T-helper 2 cell treated with Interferon-gamma antibody and Interleukin-4, amounts not matched to agents 5 μg/mL and 100 μg/mL, for 36 hours (primary cell): Measurements from ENCODE around the gene SLITRK1.

Source experiments
- DNase-seq: peaks from one replicate; pipeline ENCODE4 v3.0.0; 2021; ENCODE audit warnings: low spot score
- H3K27ac Mint-ChIP-seq: one replicate; pipeline ENCODE4 v1.8.0; 2021; ENCODE audit warnings: mild to moderate bottlenecking, mixed read lengths
- H3K27me3 Mint-ChIP-seq: one replicate; pipeline ENCODE4 v1.8.0; 2021; ENCODE audit warnings: low read depth, mixed read lengths
- H3K36me3 Mint-ChIP-seq: one replicate; pipeline ENCODE4 v1.8.0; 2021; ENCODE audit warnings: low read depth, mixed read lengths
- H3K4me1 Mint-ChIP-seq: one replicate; pipeline ENCODE4 v1.8.0; 2021; ENCODE audit warnings: low read depth, mixed read lengths
- H3K4me3 Mint-ChIP-seq: one replicate; pipeline ENCODE4 v1.8.0; 2022; ENCODE audit warnings: mild to moderate bottlenecking, moderate library complexity, mixed read lengths
- H3K9me3 Mint-ChIP-seq: one replicate; pipeline ENCODE4 v1.8.0; 2021; ENCODE audit warnings: mixed read lengths

SLITRK1 gene

DNA sequence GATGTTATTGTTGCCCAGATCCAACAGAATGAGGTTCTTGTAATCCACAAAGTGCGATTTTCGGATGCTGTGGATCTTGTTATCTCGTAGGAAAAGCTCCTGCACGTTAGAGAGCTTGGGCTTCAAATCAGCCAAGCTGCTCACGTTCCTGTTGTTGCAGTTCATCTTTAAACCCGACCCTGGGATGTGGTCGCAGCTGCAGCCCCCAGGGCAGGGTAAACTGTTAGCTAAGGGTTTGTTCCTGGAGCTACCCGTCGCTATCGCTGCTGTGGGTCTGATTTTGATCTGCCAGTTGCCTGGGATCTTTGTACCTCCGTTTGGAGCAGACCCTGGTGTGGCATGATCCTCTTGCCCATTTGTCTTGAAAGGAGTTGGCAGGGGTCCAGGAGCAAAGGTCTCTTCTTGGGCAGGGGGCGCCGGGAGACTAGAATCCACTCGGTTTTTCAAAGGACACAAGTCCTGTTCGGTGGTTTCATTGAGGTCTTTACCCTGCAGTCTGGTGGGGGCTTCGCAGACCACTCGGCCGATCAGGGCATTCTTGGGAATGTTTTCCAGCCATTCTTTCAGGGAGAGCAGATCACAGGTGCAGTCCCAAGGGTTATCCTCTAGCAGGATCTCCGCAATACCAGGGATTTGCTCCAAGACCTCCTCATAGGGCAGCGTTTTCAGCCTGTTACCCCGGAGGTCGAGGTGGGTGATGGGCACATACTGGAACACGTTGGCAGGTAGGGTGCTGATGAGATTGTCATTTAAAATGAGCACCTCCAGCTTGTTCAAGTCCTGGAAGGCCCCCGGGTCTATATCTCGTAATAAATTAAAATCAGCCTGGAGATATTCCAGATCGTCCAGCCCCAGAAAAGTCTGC lies 1.8 kb downstream of the SLITRK1 start:
- H3K4me3 Mint-ChIP-seq = no peak overlapping the region

DNA sequence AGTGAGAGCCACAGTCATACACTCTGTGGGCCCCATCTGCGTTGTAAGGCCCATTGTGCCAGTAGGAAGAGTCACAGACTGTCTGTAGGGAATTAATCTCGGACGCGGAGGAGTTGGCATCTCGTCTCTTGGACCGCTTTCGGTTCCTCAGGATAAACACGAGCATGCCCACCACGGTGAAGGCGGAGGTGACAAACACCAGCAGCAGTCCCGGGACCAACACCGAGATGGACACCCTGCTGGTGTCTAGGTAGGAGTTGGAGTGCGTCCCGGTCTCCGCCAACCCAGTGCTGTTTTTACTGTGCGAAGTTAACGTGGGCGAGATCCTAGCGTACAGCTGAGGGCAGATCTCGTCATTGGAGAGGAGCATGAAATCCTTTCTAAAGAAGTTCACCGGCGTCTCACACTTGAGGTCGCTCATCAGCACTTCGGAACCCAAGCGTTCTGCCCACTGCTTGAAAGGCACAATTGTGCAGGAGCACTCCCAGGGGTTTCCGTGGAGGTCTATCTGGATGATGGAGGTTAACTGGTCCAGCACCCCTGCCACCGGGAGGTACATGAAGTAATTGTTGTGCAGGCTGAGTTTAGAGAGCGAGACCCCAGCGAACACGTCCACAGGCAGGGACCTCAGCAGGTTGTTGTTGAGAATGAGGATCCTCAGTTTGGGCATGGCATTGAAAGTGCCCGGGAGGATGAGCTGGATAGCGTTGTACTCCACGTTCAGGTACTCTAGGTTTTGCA lies 2.7 kb downstream of the SLITRK1 start:
- Mint-ChIP-seq H3K4me1 (peaks cover 6% of the 10 kb centered on the region), H3K4me3 (no peak overlapping the region), H3K27me3 (peaks cover 46% of the 10 kb centered on the region), H3K27ac (no peak overlapping the region), H3K36me3 (no peaks in the 10 kb centered on the region), H3K9me3 (peaks cover 11% of the 10 kb centered on the region)
- DNase-seq = no peak

More for the DNA sequence above, 1.8 kb downstream of the SLITRK1 start:
- H3K27ac Mint-ChIP-seq = no peak overlapping the region
- no peaks in the 10 kb centered on the region for H3K36me3 Mint-ChIP-seq
- peaks cover 6% of the 10 kb centered on the region for H3K4me1 Mint-ChIP-seq
- no peak for DNase-seq
- H3K9me3 Mint-ChIP-seq = peaks cover 8% of the 10 kb centered on the region
- H3K27me3 Mint-ChIP-seq = peaks cover 46% of the 10 kb centered on the region

DNA sequence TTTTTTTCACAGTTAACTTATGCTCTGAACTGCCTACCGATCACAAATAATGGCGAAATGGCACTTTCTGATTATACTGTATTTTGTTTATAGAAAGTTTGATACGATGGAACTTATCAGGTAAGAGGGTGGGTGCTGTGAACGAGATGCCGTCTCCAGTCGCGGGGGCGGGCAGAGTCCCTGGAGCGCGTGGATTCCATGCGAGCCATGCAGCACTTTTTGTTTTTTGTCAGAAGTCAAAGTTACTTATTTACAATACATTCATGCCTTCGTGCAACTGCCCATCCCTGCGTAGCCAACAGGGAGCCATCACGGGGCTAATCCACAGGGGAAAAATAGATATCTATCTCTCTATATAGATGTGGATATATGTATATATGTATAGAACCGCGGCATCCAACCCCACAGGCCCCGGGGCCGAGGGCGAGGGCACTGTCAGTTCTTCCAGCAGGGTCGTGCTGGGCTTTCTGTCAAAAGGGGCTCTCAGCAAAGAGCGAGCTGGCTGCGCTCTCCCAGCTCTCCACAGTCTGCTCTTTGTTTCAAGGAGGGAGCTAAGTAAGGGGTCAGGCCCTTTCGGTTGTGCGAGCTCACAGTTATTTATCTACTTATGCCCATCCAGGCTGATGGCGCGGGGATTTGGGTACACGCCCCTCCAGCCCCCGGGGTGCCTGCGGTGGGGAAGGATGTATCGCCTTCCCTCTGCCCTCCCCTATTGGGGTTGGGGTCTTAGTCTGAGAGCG lies 3.4 kb downstream of the SLITRK1 start:
- Mint-ChIP-seq H3K27me3 (peaks cover 45% of the 10 kb centered on the region), H3K4me1 (peaks cover 6% of the 10 kb centered on the region), H3K4me3 (no peak overlapping the region), H3K36me3 (no peaks in the 10 kb centered on the region), H3K27ac (no peak overlapping the region), H3K9me3 (peaks cover 11% of the 10 kb centered on the region)
- no peak for DNase-seq

DNA sequence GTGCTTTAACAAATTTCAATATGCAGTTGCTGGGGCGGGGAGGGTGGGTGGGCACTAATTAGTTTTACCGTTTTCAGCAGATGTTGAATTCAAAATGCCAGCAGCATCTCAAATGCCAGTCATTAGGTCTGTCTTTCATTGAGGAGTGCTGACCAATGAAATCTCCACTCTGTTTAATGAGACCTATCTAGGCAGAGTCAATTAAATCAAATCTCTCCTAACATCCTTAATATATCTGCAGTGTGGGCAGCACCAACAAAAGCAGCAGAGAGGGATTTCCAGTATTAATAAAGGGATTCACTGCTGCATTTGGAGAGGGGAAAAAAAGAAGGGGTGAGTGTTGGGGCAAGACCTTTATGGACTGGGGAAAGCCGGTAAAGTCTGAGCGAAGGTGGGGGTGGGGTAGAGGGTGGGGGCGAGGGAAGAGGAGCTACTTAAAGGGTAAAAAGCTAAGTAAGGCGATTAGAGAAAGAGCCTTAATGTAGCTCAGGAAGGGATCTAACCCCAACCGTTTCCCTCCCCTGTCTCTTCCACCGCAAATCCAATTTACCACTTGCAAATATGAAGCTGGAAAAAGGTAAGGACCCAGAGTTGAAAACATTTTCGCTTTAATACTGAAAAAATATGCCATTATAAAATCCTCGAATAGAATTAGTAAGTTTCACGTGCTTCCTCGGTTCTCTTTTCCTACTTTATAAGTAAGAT lies 4.5 kb downstream of the SLITRK1 start:
- Mint-ChIP-seq H3K27ac (no peak overlapping the region), H3K9me3 (peaks cover 11% of the 10 kb centered on the region), H3K4me3 (no peak overlapping the region), H3K4me1 (peaks cover 6% of the 10 kb centered on the region), H3K27me3 (peaks cover 39% of the 10 kb centered on the region), H3K36me3 (no peaks in the 10 kb centered on the region)
- no peak for DNase-seq

DNA sequence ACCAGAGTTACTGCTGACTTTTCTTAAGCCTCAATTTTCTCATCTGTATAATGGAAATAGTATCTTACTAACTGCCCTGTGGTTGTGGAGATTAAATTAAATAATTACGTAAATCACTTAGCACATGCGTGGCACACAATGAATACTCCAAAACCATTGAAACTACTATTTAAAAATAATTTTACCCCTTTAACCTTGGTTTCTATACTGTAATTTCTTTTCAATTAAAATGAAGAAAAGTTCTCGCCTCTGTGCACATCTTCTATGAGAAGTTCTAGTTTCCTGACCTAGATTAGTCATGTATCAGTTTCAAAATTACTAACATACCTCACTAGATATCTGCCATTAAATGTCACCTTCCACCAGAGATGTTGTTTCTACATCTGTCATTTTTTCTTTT lies 5.7 kb downstream of the SLITRK1 start:
- no peak for DNase-seq
- Mint-ChIP-seq H3K9me3 (peaks cover 15% of the 10 kb centered on the region), H3K4me1 (peaks cover 6% of the 10 kb centered on the region), H3K27me3 (peaks cover 30% of the 10 kb centered on the region), H3K36me3 (no peaks in the 10 kb centered on the region), H3K4me3 (no peak overlapping the region), H3K27ac (no peak overlapping the region)

DNA sequence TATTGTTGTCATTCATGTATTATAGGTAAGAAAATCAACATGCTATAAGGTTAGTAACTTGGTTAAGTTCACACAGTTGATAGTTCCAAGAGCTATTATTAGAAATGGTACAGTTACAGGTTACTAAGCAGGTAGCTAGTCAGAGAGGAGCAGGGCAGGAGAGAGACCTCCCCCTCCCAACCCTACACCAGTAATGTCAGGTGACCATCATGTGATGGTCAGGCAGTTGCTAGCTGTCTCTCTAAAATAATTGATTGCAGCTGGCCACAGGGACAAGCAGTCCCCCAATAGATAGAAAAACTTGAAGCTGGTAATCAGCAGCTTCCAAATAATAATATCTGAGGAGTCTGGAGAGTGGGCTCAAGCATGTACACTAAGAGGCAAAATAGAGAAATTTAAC lies 14.6 kb downstream of the SLITRK1 start:
- H3K27ac Mint-ChIP-seq = no peak overlapping the region
- H3K4me3 Mint-ChIP-seq = no peak overlapping the region
- no peaks in the 10 kb centered on the region for H3K4me1 Mint-ChIP-seq

DNA sequence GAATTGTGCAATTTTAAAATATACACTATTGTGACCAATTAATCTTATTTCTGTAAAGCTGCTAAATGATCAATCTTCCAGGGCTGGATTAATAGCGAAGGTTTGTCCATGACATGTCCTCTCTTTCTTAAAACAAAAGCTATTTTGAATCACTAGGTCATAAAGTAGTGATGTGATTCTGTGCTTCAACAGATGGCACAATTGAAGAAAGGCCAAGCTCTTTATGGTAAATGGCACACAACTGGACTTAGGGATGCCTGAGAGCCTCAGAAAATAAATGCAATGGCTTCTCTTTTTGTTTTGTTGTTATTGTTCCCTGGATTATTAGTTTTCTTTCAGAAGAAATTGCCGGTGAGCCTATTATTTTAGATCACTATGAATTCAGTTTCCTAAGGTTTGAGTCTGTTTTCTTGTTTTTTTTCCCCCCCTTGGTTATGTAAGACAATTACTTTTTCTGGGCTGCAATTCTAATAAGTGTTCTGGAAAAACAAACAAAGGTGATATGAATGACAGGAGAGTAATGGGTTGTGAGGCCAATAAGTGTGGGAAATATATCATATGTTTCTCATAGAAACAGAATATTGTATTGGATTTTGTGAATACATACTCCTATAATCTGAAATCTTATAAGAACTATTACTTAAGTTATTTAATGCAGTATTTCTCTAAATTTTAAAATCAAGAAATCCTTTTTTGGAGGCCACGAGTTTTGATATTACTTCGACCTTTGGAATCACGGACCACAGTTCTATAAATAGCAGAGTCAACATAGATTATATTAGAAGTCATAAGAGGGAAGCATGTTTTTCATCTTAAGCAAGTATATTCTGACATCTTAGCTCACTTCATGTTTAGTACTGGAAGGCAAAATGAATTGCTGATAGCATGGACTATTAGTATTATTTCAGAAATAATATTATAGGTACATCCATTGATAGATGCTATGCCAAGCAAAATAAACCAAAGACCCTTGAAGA lies 16.8 kb downstream of the SLITRK1 start:
- no peaks in the 10 kb centered on the region for H3K36me3 Mint-ChIP-seq
- H3K9me3 Mint-ChIP-seq = peaks cover 4% of the 10 kb centered on the region
- H3K27ac Mint-ChIP-seq = no peak overlapping the region
- H3K27me3 Mint-ChIP-seq = no peaks in the 10 kb centered on the region
- no peaks in the 10 kb centered on the region for H3K4me1 Mint-ChIP-seq
- no peak for DNase-seq
- H3K4me3 Mint-ChIP-seq = no peak overlapping the region

More for the DNA sequence above, 14.6 kb downstream of the SLITRK1 start:
- Mint-ChIP-seq H3K36me3 (no peaks in the 10 kb centered on the region), H3K27me3 (no peaks in the 10 kb centered on the region), H3K9me3 (peaks cover 7% of the 10 kb centered on the region)
- no peak for DNase-seq

DNA sequence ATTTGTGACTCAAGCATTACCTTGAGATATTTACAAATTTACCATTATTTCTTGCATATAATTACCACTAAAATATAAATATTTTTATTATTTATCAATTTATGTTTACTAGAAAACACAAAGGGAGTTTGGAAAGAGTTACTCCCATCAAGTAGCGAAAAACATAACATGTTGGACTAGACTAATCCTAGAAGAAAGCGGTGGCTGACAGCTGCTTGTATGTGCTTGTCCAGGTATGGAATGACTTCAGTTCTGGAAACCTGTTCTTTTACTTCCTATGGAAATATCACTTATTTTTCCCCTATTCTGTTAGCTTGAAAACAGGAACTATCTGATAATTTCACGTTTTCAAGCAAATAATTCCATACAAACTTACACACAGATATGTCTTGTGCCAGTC lies 28.5 kb downstream of the SLITRK1 start:
- Mint-ChIP-seq H3K36me3 (no peaks in the 10 kb centered on the region), H3K4me1 (no peaks in the 10 kb centered on the region), H3K9me3 (no peaks in the 10 kb centered on the region), H3K4me3 (no peak overlapping the region), H3K27ac (no peak overlapping the region), H3K27me3 (no peaks in the 10 kb centered on the region)
- no peak for DNase-seq

DNA sequence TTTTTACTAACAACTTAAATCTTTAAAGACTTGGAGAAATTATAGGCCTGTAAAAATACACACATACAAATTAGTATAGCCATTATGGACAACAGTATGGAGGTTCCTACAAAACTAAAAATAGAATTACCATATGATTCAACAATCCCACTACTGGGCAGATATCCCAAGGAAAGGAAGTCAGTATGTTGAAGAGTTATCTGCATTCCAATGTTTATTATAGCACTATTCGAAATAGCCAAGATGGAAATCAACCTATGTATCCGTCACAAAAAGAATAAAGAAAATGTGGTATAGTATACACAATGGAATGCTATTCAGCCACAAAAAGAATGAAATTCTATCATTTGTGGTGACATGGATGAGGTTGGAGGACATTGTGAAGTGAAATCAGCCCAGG lies 37.2 kb downstream of the SLITRK1 start:
- DNase-seq = no peak
- Mint-ChIP-seq H3K9me3 (peaks cover 21% of the 10 kb centered on the region), H3K4me3 (no peak overlapping the region), H3K27me3 (no peaks in the 10 kb centered on the region), H3K4me1 (no peaks in the 10 kb centered on the region), H3K36me3 (no peaks in the 10 kb centered on the region), H3K27ac (no peak overlapping the region)

DNA sequence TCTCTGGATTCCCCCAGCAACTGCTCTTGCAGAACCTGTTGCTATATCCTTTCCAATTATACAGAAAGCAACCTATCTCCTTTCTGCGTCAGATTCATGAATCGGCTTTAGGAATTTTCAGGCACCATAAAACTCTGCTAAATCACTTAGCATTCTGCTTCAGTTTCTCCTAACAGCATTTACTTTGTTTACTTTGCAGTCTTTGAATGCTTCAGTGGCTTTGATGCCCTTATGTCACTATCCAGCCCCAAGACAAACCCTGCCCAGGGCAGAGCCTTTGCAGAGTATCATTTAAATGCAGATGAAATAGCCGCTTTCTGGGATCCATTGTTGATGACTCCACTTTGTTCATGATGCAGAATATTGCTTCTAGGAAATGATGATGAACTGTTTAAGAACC lies 43.1 kb downstream of the SLITRK1 start:
- no peak overlapping the region for H3K27ac Mint-ChIP-seq
- no peaks in the 10 kb centered on the region for H3K36me3 Mint-ChIP-seq
- H3K9me3 Mint-ChIP-seq = peaks cover 11% of the 10 kb centered on the region
- no peaks in the 10 kb centered on the region for H3K27me3 Mint-ChIP-seq
- DNase-seq = no peak
- no peaks in the 10 kb centered on the region for H3K4me1 Mint-ChIP-seq
- H3K4me3 Mint-ChIP-seq = no peak overlapping the region

DNA sequence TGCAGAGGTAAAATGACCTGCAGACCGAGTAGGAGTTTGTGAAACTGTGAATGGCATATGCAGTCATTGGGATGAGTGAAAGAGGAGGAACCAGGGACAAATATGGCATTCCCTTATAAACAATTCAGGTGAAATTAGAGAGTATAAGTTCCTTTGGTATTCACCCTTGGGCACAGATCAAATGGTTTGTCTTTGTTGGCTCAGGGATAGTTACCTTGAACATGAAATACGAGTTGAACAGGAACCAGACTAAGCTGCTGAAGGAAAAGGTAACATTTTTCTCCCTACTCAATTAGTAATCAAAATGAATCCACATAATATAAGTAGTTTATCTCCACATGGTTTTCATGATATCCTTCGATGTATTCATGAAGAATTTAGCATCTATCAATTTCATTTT lies 50.5 kb downstream of the SLITRK1 start:
- Mint-ChIP-seq H3K4me1 (no peaks in the 10 kb centered on the region), H3K27me3 (no peaks in the 10 kb centered on the region), H3K27ac (no peak overlapping the region), H3K9me3 (peaks cover 12% of the 10 kb centered on the region), H3K4me3 (no peak overlapping the region), H3K36me3 (no peaks in the 10 kb centered on the region)
- DNase-seq = no peak

DNA sequence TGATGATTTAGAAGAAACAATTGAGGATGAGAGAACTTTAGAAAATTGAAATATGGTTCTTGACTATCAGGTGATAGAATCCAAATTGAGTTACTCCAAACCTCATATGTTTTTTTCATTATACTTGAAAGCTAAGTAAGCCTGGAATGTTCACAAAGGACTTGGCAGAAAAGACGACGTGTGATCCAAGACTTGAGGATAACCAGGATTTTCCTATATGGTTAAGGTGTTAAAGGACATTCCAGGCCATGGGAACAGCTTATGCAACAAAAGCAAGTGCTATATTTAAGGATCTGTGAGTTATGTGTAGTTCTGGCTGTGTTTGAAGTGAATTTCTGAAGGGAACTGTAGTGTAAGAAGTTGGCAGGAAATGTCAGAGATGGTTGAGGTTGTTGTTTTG lies 52.5 kb downstream of the SLITRK1 start:
- no peaks in the 10 kb centered on the region for H3K4me1 Mint-ChIP-seq
- no peak for DNase-seq

DNA sequence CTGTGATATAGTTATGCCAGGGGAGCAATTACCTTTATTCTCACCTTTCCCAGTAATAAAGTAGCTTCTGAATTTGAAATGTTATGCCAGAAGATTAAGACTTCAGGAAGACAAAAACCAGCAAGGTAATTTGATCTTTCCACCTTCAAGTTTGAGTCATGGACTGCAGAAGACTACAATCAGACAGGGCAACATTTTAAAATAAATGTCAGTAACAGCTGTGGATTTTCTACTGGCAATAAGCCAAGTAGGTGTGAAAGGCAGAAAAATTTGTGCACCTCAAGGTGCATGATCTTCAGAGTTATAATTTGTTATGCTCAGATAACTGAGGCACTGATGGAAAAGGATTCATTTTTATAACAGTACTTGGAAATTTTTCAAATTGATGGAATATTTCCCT lies 54.9 kb downstream of the SLITRK1 start:
- Mint-ChIP-seq H3K27ac (no peak overlapping the region), H3K4me3 (no peak overlapping the region), H3K36me3 (no peaks in the 10 kb centered on the region), H3K9me3 (peaks cover 6% of the 10 kb centered on the region), H3K27me3 (no peaks in the 10 kb centered on the region), H3K4me1 (no peaks in the 10 kb centered on the region)
- no peak for DNase-seq

More for the DNA sequence above, 52.5 kb downstream of the SLITRK1 start:
- no peak overlapping the region for H3K27ac Mint-ChIP-seq
- no peaks in the 10 kb centered on the region for H3K36me3 Mint-ChIP-seq
- no peaks in the 10 kb centered on the region for H3K27me3 Mint-ChIP-seq
- H3K4me3 Mint-ChIP-seq = no peak overlapping the region
- H3K9me3 Mint-ChIP-seq = peaks cover 10% of the 10 kb centered on the region
